Esophagus (tissue), 2 donors: ENCODE data around the gene MT1E. TPM values are rescaled to one million over a fixed set of nuclear protein-coding genes. Genes with fewer than 3 reads are reported as not detected.
"Not testable (repeated sequence)": the region's sequence is repeated elsewhere in the genome, so short reads cannot be mapped to it uniquely, and the experiment has no call there.

Experiments
- H3K27ac ChIP-seq, 2 donors: one replicate each; pipeline ENCODE4 v1.5.1; 2013; ENCODE audit warnings: low read depth in 2 of 2, mild to moderate bottlenecking in 2 of 2, inconsistent platforms in 1 of 2, low read length in 1 of 2, moderate library complexity in 1 of 2
- H3K27me3 ChIP-seq, 2 donors: one replicate each; pipeline ENCODE4 v1.6.1; 2013; ENCODE audit warnings: low read length in 2 of 2, control low read depth in 1 of 2, mild to moderate bottlenecking in 1 of 2; ENCODE audit not compliant: insufficient read depth in 2 of 2, control insufficient read depth in 1 of 2
- H3K36me3 ChIP-seq, 2 donors: one replicate each; pipeline ENCODE4 v1.6.1; 2013; ENCODE audit warnings: low read length in 1 of 2; ENCODE audit not compliant: control insufficient read depth in 2 of 2, insufficient read depth in 2 of 2
- H3K4me1 ChIP-seq, 2 donors: one replicate each; pipeline ENCODE4 v1.6.1; 2013; ENCODE audit warnings: low read length in 1 of 2; ENCODE audit not compliant: control insufficient read depth in 2 of 2, insufficient read depth in 2 of 2
- H3K4me3 ChIP-seq, 2 donors: one replicate each; pipeline ENCODE4 v1.5.1; 2013; ENCODE audit warnings: low read length in 2 of 2, mild to moderate bottlenecking in 2 of 2, low read depth in 1 of 2, moderate library complexity in 1 of 2
- H3K9me3 ChIP-seq, 2 donors: one replicate each; pipeline ENCODE4 v1.6.1; 2013; ENCODE audit warnings: mild to moderate bottlenecking in 2 of 2, low read depth in 1 of 2, low read length in 1 of 2, moderate library complexity in 1 of 2; ENCODE audit not compliant: control insufficient read depth in 2 of 2, insufficient read depth in 1 of 2
- WGBS, 2 donors: extraction: QIAGEN DNeasy Blood & Tissue Kit; methylation state at CpG; one replicate each; pipeline ENCODE4 v1.1.7; 2013; 5-methylcytosine and 5-hydroxymethylcytosine counted together
- polyA plus RNA-seq, 2 donors: library from polyadenylated mRNA; stranded (reverse); fragments of 200-250 nt; gene quantifications; one replicate each; pipeline ENCODE4 v1.2.3, GENCODE V29; 2013
- donor health status: healthy with polysubstance abuse.
- donor health status: Bipolar disorder and iron deficiency.

Gene MT1E
- polyA plus RNA-seq, 2 donors, result 232 to 268 TPM

GRCh38 chr16:56611281-56611833 is 14.2 kb upstream of the MT1E start:
- no peaks in the 10 kb centered on the region for H3K36me3 ChIP-seq
- H3K9me3 ChIP-seq, result no peaks in the 10 kb centered on the region
- WGBS, 2 donors, result 58 to 64% methylated on average over 2 of the region's 2 CpGs
- peak overlapping the region; percentile 79 to 97 for H3K27ac ChIP-seq
- peaks cover 0 to 25% of the 10 kb centered on the region in 2 donors for H3K4me1 ChIP-seq
- no peaks in the 10 kb centered on the region for H3K27me3 ChIP-seq
- H3K4me3 ChIP-seq, result no peak overlapping the region

GRCh38 chr16:56613706-56614105 is 11.9 kb upstream of the MT1E start:
- Histone ChIP-seq H3K4me3 (no peak overlapping the region), H3K27ac (no peak overlapping the region), H3K4me1 (peaks cover 0 to 16% of the 10 kb centered on the region in 2 donors), H3K9me3 (no peaks in the 10 kb centered on the region), H3K36me3 (no peaks in the 10 kb centered on the region), H3K27me3 (no peaks in the 10 kb centered on the region)

GRCh38 chr16:56614549-56614991 is 11.0 kb upstream of the MT1E start:
- no peak overlapping the region for H3K27ac ChIP-seq
- no peaks in the 10 kb centered on the region for H3K27me3 ChIP-seq
- no peaks in the 10 kb centered on the region for H3K36me3 ChIP-seq
- H3K4me3 ChIP-seq, result no peak overlapping the region
- H3K9me3 ChIP-seq, result no peaks in the 10 kb centered on the region
- peaks cover 0 to 16% of the 10 kb centered on the region in 2 donors for H3K4me1 ChIP-seq

- peaks cover 0 to 12% of the 10 kb centered on the region in 2 donors for H3K4me1 ChIP-seq
- H3K4me3 ChIP-seq, result no peak overlapping the region
- H3K27me3 ChIP-seq, result no peaks in the 10 kb centered on the region
- H3K36me3 ChIP-seq, result no peaks in the 10 kb centered on the region
- no peak overlapping the region for H3K27ac ChIP-seq
- H3K9me3 ChIP-seq, result no peaks in the 10 kb centered on the region
- WGBS, 2 donors, result 71 to 73% methylated on average over 3 of the region's 3 CpGs
These were observed 10.2 kb upstream of the MT1E start for GRCh38 chr16:56615353-56615752.

- H3K4me1 ChIP-seq, result peaks cover 0 to 3% of the 10 kb centered on the region in 2 donors
- H3K27me3 ChIP-seq, result no peaks in the 10 kb centered on the region
- H3K4me3 ChIP-seq, result peak overlapping the region; percentile 23
- 55 to 60% methylated on average over 23 of the region's 23 CpGs for WGBS, 2 donors
- peak overlapping the region in 1 of 2 donors; percentile 6 for H3K27ac ChIP-seq
- no peaks in the 10 kb centered on the region for H3K9me3 ChIP-seq
- H3K36me3 ChIP-seq, result no peaks in the 10 kb centered on the region
These were observed 8.9 kb upstream of the MT1E start for GRCh38 chr16:56616608-56617211.

- Histone ChIP-seq H3K4me3 (peak overlapping the region; percentile 23), H3K27ac (peak overlapping the region; percentile 8 to 61), H3K27me3 (no peaks in the 10 kb centered on the region), H3K36me3 (no peaks in the 10 kb centered on the region), H3K4me1 (peaks cover 0 to 3% of the 10 kb centered on the region in 2 donors), H3K9me3 (no peaks in the 10 kb centered on the region)
- 4 to 6% methylated on average over 28 to 41 of the region's 41 CpGs for WGBS, 2 donors
These were observed 8.1 kb upstream of the MT1E start for GRCh38 chr16:56617212-56618085.

- 83 to 87% methylated on average over 6 of the region's 6 CpGs for WGBS, 2 donors
These were observed 7.4 kb upstream of the MT1E start for GRCh38 chr16:56618138-56618537.

GRCh38 chr16:56620339-56620897 is 5.2 kb upstream of the MT1E start:
- no peaks in the 10 kb centered on the region for H3K9me3 ChIP-seq
- peaks cover 0 to 3% of the 10 kb centered on the region in 2 donors for H3K4me1 ChIP-seq
- H3K36me3 ChIP-seq, result no peaks in the 10 kb centered on the region
- 82 to 84% methylated on average over 8 of the region's 8 CpGs for WGBS, 2 donors
- H3K27ac ChIP-seq, result no peak overlapping the region
- no peaks in the 10 kb centered on the region for H3K27me3 ChIP-seq
- H3K4me3 ChIP-seq, result no peak overlapping the region

More at GRCh38 chr16:56618138-56618537, 7.4 kb upstream of the MT1E start:
- Histone ChIP-seq H3K4me3 (no peak overlapping the region), H3K4me1 (peaks cover 0 to 3% of the 10 kb centered on the region in 2 donors), H3K27me3 (no peaks in the 10 kb centered on the region), H3K9me3 (no peaks in the 10 kb centered on the region), H3K27ac (no peak overlapping the region), H3K36me3 (no peaks in the 10 kb centered on the region)

DNA sequence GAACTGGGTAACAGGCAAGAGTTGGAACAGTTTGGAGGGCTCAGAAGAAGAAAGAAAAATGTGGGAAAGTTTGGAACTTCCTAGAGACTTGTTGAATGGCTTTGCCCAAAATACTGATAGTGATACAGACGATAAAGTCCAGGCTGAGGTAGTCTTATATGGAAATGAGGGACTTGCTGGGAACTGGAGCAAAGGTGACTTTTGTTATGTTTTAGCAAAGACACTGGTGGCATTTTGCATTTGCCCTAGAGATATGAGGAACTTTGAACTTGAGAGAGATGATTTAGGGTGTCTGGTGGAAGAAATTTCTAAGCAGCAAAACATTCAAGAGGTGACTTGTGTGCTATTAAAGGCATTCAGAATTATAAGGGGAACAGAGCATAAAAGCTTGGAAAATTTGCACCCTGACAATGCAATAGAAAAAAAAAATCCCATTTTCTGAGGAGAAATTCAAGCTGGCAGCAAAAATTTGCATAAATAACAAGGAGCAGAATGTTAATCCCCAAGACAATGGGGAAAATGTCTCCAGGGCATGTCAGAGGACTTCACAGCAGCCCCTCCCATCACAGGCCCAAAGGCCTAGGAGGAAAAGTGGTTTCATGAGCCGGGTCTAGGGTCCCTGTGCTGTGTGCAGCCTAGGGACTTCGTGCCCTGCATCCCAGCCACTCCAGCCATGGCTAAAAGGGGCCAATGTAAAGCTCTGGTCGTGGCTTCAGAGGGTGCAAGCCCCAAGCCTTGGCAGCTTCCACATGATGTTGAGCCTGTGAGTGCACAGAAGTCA is 3.7 kb upstream of the MT1E start:
- WGBS, 2 donors, result 76 to 85% methylated on average over 4 of the region's 4 CpGs
- H3K27me3 ChIP-seq, H3K4me3 ChIP-seq, H3K9me3 ChIP-seq, H3K27ac ChIP-seq, H3K36me3 ChIP-seq, H3K4me1 ChIP-seq: not testable (repeated sequence)
